ENCODE measurements around the gene PDE4D.

DNA sequence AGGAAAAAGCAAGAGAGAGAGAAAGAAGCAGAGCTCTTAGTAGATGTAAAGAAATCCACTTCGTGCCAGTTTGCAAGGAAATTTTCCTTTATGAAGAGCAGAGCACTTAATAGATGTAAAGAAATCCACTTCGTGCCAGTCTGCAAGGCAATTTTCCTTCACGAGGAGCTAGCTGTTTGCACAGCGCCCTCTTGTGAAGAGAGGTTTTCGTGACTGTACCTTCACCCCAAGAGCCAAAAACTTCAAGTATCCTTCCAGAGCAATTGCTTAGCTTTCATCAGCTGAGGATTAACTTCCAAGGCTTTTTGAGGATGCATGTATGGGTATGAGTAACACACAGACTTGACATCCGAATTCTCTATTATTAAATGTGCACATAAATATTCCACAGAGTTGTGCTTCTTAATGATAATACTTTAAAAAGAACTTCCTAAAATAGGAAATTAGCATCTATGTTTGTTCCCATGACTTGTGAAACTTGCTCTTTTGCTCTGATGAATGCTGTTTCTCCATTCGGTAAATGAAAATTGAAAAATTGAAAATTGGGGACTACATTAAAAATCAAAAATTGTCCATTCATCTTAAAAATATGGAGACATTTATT is 525.6 kb downstream of the PDE4D start:
- TF ChIP-seq POU2F2 (IDR thresholded peaks at IDR 0.05; ENCODE audit: low read depth, low read length) (no peak), POLR2AphosphoS5 (IDR thresholded peaks at IDR 0.05; ENCODE audit: low read depth, low read length) (no peak), POLR2A (IDR thresholded peaks at IDR 0.05; ENCODE audit: low read depth, low read length) (no peak)
